Measurements from ENCODE around the gene PKIB. TPM values are rescaled to one million over a fixed set of nuclear protein-coding genes. Genes with fewer than 3 reads are reported as not detected.

The PKIB gene
- total and polyA plus RNA-seq, 5 donors from 2014 or later = 0.32 to 0.95 (median 0.67) TPM; not detected in 1

DNA sequence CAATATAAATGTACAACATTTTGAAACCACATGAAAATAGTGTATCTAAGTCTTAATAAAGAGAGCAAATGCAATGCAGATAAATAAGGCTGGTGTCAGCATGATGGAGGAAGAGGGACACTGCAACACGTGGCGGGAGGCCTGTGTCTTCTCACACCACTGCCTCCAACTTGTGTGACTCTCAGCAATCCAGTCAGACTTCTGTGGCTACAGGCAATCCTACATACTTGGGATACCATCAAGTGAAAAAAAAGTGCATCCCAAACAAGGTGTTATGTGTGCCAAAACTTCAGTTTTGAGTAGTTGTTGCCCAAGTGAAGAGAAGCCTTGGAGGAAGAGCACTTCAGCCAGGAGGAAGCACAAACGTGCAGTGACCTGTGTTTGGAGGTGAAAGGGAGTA lies 68.6 kb downstream of the PKIB start:
- Histone ChIP-seq H3K9me3 (ENCODE audit: control insufficient read depth in 2 of 2, low read length in 2 of 2) (no peaks in the 10 kb centered on the region), H3K36me3 (ENCODE audit: control insufficient read depth, insufficient read depth, low read length) (no peaks in the 10 kb centered on the region), H3K27me3 (ENCODE audit: control insufficient read depth, insufficient read depth, low read length) (no peaks in the 10 kb centered on the region), H3K4me3 (ENCODE audit: low read depth, low read length) (no peak overlapping the region), H3K27ac (ENCODE audit: insufficient read depth, low read length, poor library complexity, severe bottlenecking) (no peak overlapping the region), H3K4me1 (ENCODE audit: control insufficient read depth, insufficient read depth, low read length, poor library complexity, severe bottlenecking) (no peaks in the 10 kb centered on the region)
- Mint-ChIP-seq H3K36me3 (no peaks in the 10 kb centered on the region), H3K9me3 (peaks cover 0 to 1% (median 0%) of the 10 kb centered on the region in 7 donors), H3K27ac (no peak overlapping the region), H3K4me3 (no peak overlapping the region), H3K4me1 (no peaks in the 10 kb centered on the region), H3K27me3 (no peaks in the 10 kb centered on the region)
- DNase-seq (no peak), ATAC-seq (ENCODE audit: low read depth in 2 of 2) (no peak)

DNA sequence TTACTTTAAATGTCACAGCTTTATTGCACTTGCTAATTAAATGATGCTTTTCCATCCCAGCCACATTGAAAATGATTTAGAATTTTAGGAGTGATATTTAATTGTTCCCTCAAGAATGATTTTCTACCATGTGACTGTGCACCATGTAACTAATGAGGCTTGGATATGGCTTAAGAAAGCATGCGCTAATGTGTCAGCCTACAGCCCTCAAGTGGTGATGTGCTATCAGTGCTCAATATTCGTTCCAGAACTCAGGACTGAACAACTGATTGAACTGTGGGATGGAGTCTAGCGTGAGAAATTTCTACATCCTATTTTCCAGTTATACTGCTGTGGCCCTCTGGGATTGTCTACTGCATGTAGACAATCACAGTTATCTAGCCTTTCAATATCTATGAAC lies 71.5 kb downstream of the PKIB start:
- H3K4me1 ChIP-seq (ENCODE audit: control insufficient read depth, insufficient read depth, low read length, poor library complexity, severe bottlenecking) = no peaks in the 10 kb centered on the region
- Mint-ChIP-seq H3K27ac (no peak overlapping the region), H3K9me3 (peaks cover 0 to 1% (median 0%) of the 10 kb centered on the region in 7 donors), H3K4me1 (no peaks in the 10 kb centered on the region), H3K27me3 (no peaks in the 10 kb centered on the region), H3K36me3 (no peaks in the 10 kb centered on the region), H3K4me3 (no peak overlapping the region)
- ATAC-seq (ENCODE audit: low read depth in 2 of 2) = no peak
- no peak overlapping the region for H3K4me3 ChIP-seq (ENCODE audit: low read depth, low read length)
- H3K27me3 ChIP-seq (ENCODE audit: control insufficient read depth, insufficient read depth, low read length) = no peaks in the 10 kb centered on the region
- DNase-seq = no peak
- no peak overlapping the region for H3K27ac ChIP-seq (ENCODE audit: insufficient read depth, low read length, poor library complexity, severe bottlenecking)
- H3K9me3 ChIP-seq (ENCODE audit: control insufficient read depth in 2 of 2, low read length in 2 of 2) = no peaks in the 10 kb centered on the region
- no peaks in the 10 kb centered on the region for H3K36me3 ChIP-seq (ENCODE audit: control insufficient read depth, insufficient read depth, low read length)

DNA sequence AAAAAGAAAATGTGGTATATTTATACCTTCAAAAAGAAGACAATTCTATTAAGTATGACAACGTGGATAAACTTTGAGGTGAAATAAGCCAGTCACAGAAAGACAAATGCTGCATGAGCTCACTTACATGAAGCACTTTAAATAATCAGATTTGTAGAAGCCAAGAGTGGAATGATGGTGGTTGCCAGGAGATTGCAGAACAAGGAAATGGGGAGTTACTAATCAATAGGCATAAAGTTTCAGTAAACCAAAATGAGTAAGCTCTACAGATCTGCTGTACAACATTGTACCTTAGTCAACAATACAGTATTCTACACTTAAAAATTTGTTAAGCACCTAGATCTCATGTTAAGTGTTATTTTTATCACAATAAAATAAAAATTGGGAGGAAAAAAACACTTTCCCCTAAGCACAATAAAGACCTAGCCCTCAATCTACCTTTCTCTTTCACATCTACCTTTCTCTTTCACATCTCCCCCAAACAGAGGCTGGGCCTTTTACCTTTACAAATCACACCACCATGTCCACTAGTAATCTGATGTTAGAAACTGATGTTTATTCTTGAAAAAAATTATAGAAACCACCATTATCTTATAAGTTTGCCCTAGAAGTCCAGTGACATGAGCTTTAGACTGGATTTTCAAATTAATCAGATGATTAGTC lies 73.9 kb downstream of the PKIB start:
- H3K9me3 ChIP-seq (ENCODE audit: control insufficient read depth in 2 of 2, low read length in 2 of 2) = no peaks in the 10 kb centered on the region
- Mint-ChIP-seq H3K27me3 (no peaks in the 10 kb centered on the region), H3K9me3 (peaks cover 0 to 7% (median 0%) of the 10 kb centered on the region in 7 donors), H3K36me3 (no peaks in the 10 kb centered on the region), H3K4me3 (no peak overlapping the region), H3K27ac (no peak overlapping the region), H3K4me1 (no peaks in the 10 kb centered on the region)
- DNase-seq (no peak), ATAC-seq (ENCODE audit: low read depth in 2 of 2) (no peak)
- H3K4me3 ChIP-seq (ENCODE audit: low read depth, low read length) = no peak overlapping the region
- no peak overlapping the region for H3K27ac ChIP-seq (ENCODE audit: insufficient read depth, low read length, poor library complexity, severe bottlenecking)
- H3K27me3 ChIP-seq (ENCODE audit: control insufficient read depth, insufficient read depth, low read length) = no peaks in the 10 kb centered on the region
- H3K4me1 ChIP-seq (ENCODE audit: control insufficient read depth, insufficient read depth, low read length, poor library complexity, severe bottlenecking) = no peaks in the 10 kb centered on the region
- H3K36me3 ChIP-seq (ENCODE audit: control insufficient read depth, insufficient read depth, low read length) = no peaks in the 10 kb centered on the region

- Mint-ChIP-seq H3K9me3 (peaks cover 0 to 8% (median 1%) of the 10 kb centered on the region in 7 donors), H3K27me3 (no peaks in the 10 kb centered on the region), H3K4me3 (no peak overlapping the region), H3K4me1 (no peaks in the 10 kb centered on the region), H3K27ac (no peak overlapping the region), H3K36me3 (no peaks in the 10 kb centered on the region)
- Histone ChIP-seq H3K4me3 (ENCODE audit: low read depth, low read length) (no peak overlapping the region), H3K4me1 (ENCODE audit: control insufficient read depth, insufficient read depth, low read length, poor library complexity, severe bottlenecking) (no peaks in the 10 kb centered on the region), H3K9me3 (ENCODE audit: control insufficient read depth in 2 of 2, low read length in 2 of 2) (no peaks in the 10 kb centered on the region), H3K27ac (ENCODE audit: insufficient read depth, low read length, poor library complexity, severe bottlenecking) (no peak overlapping the region), H3K36me3 (ENCODE audit: control insufficient read depth, insufficient read depth, low read length) (no peaks in the 10 kb centered on the region), H3K27me3 (ENCODE audit: control insufficient read depth, insufficient read depth, low read length) (no peaks in the 10 kb centered on the region)
- no peak for DNase-seq
- ATAC-seq (ENCODE audit: low read depth in 2 of 2) = no peak
Measured at GRCh38 chr6:122692175-122692598, 82.0 kb downstream of the PKIB start.

GRCh38 chr6:122692807-122693580 lies 82.8 kb downstream of the PKIB start:
- H3K4me1 ChIP-seq (ENCODE audit: control insufficient read depth, insufficient read depth, low read length, poor library complexity, severe bottlenecking) = no peaks in the 10 kb centered on the region
- peaks cover 0 to 6% (median 3%) of the 10 kb centered on the region in 7 donors for H3K9me3 Mint-ChIP-seq
- DNase-seq = no peak
- no peak overlapping the region for H3K27ac ChIP-seq (ENCODE audit: insufficient read depth, low read length, poor library complexity, severe bottlenecking)
- H3K27ac Mint-ChIP-seq = no peak overlapping the region
- H3K4me3 Mint-ChIP-seq = no peak overlapping the region
- no peaks in the 10 kb centered on the region for H3K9me3 ChIP-seq (ENCODE audit: control insufficient read depth in 2 of 2, low read length in 2 of 2)
- ATAC-seq (ENCODE audit: low read depth in 2 of 2) = no peak
- no peaks in the 10 kb centered on the region for H3K36me3 Mint-ChIP-seq
- H3K36me3 ChIP-seq (ENCODE audit: control insufficient read depth, insufficient read depth, low read length) = no peaks in the 10 kb centered on the region
- no peaks in the 10 kb centered on the region for H3K4me1 Mint-ChIP-seq
- no peaks in the 10 kb centered on the region for H3K27me3 Mint-ChIP-seq
- no peak overlapping the region for H3K4me3 ChIP-seq (ENCODE audit: low read depth, low read length)
- no peaks in the 10 kb centered on the region for H3K27me3 ChIP-seq (ENCODE audit: control insufficient read depth, insufficient read depth, low read length)

DNA sequence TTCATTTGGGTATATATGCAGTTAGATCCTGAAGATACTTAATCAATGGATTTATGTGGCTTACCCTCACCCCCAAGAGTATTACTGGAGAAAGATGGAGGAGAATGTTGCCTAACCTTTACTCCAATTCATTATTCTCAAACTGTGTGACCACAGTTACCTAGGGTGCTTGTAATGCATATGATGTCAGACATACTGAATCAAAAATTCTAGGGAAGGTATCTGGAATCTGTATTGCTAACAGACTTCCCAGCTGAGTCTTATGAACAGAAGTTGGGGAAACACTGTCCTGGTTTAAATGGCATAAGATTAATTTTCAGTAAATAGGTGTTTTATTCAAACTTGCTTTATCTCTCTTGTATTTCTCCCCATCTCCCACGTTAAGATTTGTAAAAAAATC lies 83.9 kb downstream of the PKIB start:
- no peak for ATAC-seq (ENCODE audit: low read depth in 2 of 2)
- H3K4me3 Mint-ChIP-seq = no peak overlapping the region
- H3K27me3 Mint-ChIP-seq = no peaks in the 10 kb centered on the region

DNA sequence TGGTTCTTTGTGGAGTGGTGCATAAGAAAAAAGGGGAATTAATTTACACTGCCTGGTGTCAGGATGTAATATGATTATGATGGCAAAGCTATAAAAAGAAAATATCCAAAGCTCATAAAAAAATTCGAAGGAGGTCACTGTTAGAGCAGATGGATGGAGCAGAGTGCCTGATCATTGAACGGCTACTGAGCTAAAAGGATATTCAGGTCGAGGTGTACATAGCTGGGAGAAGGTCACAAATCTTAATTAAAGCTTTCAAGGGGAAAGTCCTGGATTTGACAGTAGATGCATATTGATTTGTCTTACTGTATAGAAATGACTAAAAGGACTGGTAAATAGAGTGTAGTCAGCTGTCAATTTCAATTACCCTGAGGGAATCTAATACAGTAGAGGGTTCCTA lies 84.4 kb downstream of the PKIB start:
- H3K27me3 ChIP-seq (ENCODE audit: control insufficient read depth, insufficient read depth, low read length) = no peaks in the 10 kb centered on the region
- Mint-ChIP-seq H3K4me3 (no peak overlapping the region), H3K27ac (no peak overlapping the region)

More for the DNA sequence above, 83.9 kb downstream of the PKIB start:
- Histone ChIP-seq H3K4me3 (ENCODE audit: low read depth, low read length) (no peak overlapping the region), H3K9me3 (ENCODE audit: control insufficient read depth in 2 of 2, low read length in 2 of 2) (no peaks in the 10 kb centered on the region), H3K27ac (ENCODE audit: insufficient read depth, low read length, poor library complexity, severe bottlenecking) (no peak overlapping the region), H3K4me1 (ENCODE audit: control insufficient read depth, insufficient read depth, low read length, poor library complexity, severe bottlenecking) (no peaks in the 10 kb centered on the region), H3K36me3 (ENCODE audit: control insufficient read depth, insufficient read depth, low read length) (no peaks in the 10 kb centered on the region), H3K27me3 (ENCODE audit: control insufficient read depth, insufficient read depth, low read length) (no peaks in the 10 kb centered on the region)
- H3K36me3 Mint-ChIP-seq = no peaks in the 10 kb centered on the region
- H3K9me3 Mint-ChIP-seq = peaks cover 0 to 6% (median 3%) of the 10 kb centered on the region in 7 donors
- H3K4me1 Mint-ChIP-seq = no peaks in the 10 kb centered on the region
- no peak for DNase-seq
- H3K27ac Mint-ChIP-seq = no peak overlapping the region

More for the DNA sequence above, 84.4 kb downstream of the PKIB start:
- H3K9me3 Mint-ChIP-seq = peaks cover 0 to 6% (median 0%) of the 10 kb centered on the region in 7 donors
- Histone ChIP-seq H3K4me3 (ENCODE audit: low read depth, low read length) (no peak overlapping the region), H3K27ac (ENCODE audit: insufficient read depth, low read length, poor library complexity, severe bottlenecking) (no peak overlapping the region), H3K4me1 (ENCODE audit: control insufficient read depth, insufficient read depth, low read length, poor library complexity, severe bottlenecking) (no peaks in the 10 kb centered on the region), H3K9me3 (ENCODE audit: control insufficient read depth in 2 of 2, low read length in 2 of 2) (no peaks in the 10 kb centered on the region), H3K36me3 (ENCODE audit: control insufficient read depth, insufficient read depth, low read length) (no peaks in the 10 kb centered on the region)
- no peak for DNase-seq
- no peaks in the 10 kb centered on the region for H3K36me3 Mint-ChIP-seq
- no peaks in the 10 kb centered on the region for H3K4me1 Mint-ChIP-seq
- ATAC-seq (ENCODE audit: low read depth in 2 of 2) = no peak
- H3K27me3 Mint-ChIP-seq = no peaks in the 10 kb centered on the region

Measured in CD4-positive, CD25-positive, alpha-beta regulatory T cell (primary cell).